MM.1S (cell line): ENCODE measurements around the gene SNX30.

Experiments used
- EZH2 ChIP-seq: fragments of 300-600 bp; sonication (generic); optimal IDR thresholded peaks from 2 replicates; pipeline ENCODE3; 2017; ENCODE audit warnings: low read depth, mild to moderate bottlenecking, antibody characterized with exemption, low read length, mixed read lengths
- EZH2phosphoT487 ChIP-seq: fragments of 300-600 bp; sonication (generic); IDR thresholded peaks from 2 replicates; pipeline ENCODE4 v1.6.1; 2018; ENCODE audit warnings: antibody characterized with exemption, low read length
- TF ChIP-seq, protein P1 (sequence below): fragments of 300-600 bp; sonication (generic); IDR thresholded peaks from 2 replicates; pipeline ENCODE4 v1.5.1; 2016; ENCODE audit warnings: antibody characterized with exemption, low read length, mixed read lengths

GRCh38 chr9:112786829-112787520 is 36.4 kb downstream of the SNX30 start:
- TF ChIP-seq, protein P1, sequence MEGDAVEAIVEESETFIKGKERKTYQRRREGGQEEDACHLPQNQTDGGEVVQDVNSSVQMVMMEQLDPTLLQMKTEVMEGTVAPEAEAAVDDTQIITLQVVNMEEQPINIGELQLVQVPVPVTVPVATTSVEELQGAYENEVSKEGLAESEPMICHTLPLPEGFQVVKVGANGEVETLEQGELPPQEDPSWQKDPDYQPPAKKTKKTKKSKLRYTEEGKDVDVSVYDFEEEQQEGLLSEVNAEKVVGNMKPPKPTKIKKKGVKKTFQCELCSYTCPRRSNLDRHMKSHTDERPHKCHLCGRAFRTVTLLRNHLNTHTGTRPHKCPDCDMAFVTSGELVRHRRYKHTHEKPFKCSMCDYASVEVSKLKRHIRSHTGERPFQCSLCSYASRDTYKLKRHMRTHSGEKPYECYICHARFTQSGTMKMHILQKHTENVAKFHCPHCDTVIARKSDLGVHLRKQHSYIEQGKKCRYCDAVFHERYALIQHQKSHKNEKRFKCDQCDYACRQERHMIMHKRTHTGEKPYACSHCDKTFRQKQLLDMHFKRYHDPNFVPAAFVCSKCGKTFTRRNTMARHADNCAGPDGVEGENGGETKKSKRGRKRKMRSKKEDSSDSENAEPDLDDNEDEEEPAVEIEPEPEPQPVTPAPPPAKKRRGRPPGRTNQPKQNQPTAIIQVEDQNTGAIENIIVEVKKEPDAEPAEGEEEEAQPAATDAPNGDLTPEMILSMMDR, result no peak
- TF ChIP-seq EZH2 (no peak), EZH2phosphoT487 (no peak)
